HUES48 (cell line): ENCODE results near the gene COPS6.

Source experiments
- H3K27ac ChIP-seq: one replicate; pipeline ENCODE4 v1.7.0; 2013; ENCODE audit warnings: low read depth, low read length, inconsistent platforms
- H3K27me3 ChIP-seq: 2 replicates; pipeline ENCODE4 v1.6.1; 2013; ENCODE audit warnings: mild to moderate bottlenecking, low read length; ENCODE audit not compliant: control insufficient read depth, insufficient read depth
- H3K36me3 ChIP-seq: 2 replicates; pipeline ENCODE4 v1.6.1; 2013; ENCODE audit warnings: low read length; ENCODE audit not compliant: control insufficient read depth, insufficient read depth
- H3K4me1 ChIP-seq: 2 replicates; pipeline ENCODE4 v1.6.1; 2013; ENCODE audit warnings: mild to moderate bottlenecking, low read length; ENCODE audit not compliant: control insufficient read depth, insufficient read depth
- H3K4me3 ChIP-seq: 2 replicates; pipeline ENCODE4 v1.5.1; 2013; ENCODE audit warnings: mild to moderate bottlenecking, low read depth, low read length
- H3K9ac ChIP-seq: 2 replicates; pipeline ENCODE4 v1.6.1; 2013; ENCODE audit warnings: mild to moderate bottlenecking, low read depth, low read length, moderate library complexity
- H3K9me3 ChIP-seq: 2 replicates; pipeline ENCODE4 v1.6.1; 2013; ENCODE audit warnings: low read length; ENCODE audit not compliant: control insufficient read depth, insufficient read depth

Gene COPS6

DNA sequence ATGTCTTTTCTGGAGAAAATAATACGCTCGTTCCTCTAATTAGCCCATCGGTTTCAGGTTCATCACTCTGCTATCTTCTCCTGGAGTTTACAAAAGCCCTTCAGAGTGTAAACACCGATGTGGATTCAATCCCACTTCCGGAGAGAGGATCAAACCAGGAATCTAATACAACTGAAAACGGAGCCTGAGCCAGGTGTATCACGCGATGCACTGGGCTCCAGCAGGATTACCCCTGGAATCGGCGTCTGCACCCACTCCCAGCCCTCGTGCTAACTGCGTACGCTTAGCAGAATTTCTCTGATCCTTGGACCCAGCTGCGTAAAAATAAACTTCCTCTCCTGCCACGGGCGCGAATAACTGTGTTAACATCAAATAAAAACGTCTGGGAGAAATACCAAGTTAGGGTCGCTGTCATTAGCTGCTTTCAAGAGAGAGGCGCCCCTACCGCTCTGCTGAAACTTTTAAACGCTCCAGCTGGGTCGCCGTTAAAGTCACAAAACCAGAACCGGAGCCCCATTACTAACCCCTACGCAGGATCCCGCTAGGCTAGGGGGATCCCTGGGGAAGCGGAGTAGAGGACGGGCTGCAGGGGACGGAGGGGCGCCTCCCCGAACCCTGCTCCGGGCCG is 7.7 kb upstream of the COPS6 start:
- H3K4me1 ChIP-seq: peaks cover 13% of the 10 kb centered on the region
- peak overlapping the region; percentile 88 for H3K4me3 ChIP-seq
- no peaks in the 10 kb centered on the region for H3K27me3 ChIP-seq
- peak overlapping the region; percentile 88 for H3K27ac ChIP-seq
- H3K9me3 ChIP-seq: no peaks in the 10 kb centered on the region; the same call in 1 of the 2 replicates
- peaks cover 40% of the 10 kb centered on the region for H3K36me3 ChIP-seq
- H3K9ac ChIP-seq: peak overlapping the region; percentile 93

DNA sequence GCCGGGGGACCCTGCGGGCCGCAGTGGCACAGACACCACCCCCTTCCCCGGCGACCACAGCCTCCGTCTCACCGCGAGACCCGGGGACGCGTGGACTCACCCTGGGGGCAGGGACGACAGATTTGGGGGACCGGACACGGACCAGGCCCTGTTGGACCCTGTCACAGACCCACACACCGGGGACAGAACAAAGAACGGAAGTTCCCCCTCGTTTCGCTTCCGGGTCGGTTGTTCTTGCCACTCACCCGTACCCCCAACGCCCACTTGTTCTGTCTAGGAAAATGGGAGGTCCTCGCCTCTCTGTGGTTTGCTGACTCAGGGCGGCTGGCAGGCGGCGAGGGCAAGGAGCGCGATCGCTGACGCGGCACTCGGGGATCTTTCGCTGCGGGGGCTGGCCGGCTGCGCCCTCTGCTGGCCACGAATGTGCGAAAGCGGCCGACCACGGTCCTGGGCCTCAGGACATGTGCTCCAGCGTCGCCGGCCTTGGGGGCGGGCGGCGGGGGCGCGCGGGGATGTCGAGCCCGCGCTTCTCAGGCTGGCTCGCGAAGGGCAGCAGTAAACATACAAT is 7.2 kb upstream of the COPS6 start, which contains the start of gene ZNF3:
ZNF3 (minus strand) TSS at position 189 of the 568 bp plus-strand sequence. CDS start 4,366 bp downstream, outside the sequence.
- H3K27me3 ChIP-seq: no peaks in the 10 kb centered on the region
- H3K36me3 ChIP-seq: peaks cover 34% of the 10 kb centered on the region
- H3K4me1 ChIP-seq: peaks cover 13% of the 10 kb centered on the region
- H3K4me3 ChIP-seq: peak within 1 kb of the TSS; percentile 88
- H3K9me3 ChIP-seq: no peaks in the 10 kb centered on the region; the same call in 1 of the 2 replicates
- H3K27ac ChIP-seq: peak within 1 kb of the TSS; percentile 88
- H3K9ac ChIP-seq: peak within 1 kb of the TSS; percentile 93

DNA sequence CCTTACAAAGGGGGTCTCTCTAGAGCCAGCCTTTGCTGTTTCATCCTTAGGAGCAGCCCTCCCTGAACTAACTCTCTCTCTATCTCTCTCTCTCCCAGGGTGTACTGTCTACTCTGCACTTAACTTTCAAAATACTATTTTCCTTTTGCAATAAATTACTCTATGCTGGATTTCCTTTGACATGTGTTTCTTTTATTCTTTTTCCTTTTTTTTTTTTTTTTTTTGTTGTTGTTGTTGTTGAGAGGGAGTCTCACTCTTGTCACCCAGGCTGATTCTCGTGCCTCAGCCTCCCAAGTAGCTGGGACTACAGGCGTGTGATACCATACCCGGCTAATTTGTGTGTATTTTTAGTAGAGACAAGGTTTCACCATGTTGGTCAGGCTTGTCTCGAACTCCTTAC is 5.8 kb upstream of the COPS6 start:
- peak overlapping the region; percentile 88 for H3K4me3 ChIP-seq
- peaks cover 21% of the 10 kb centered on the region for H3K36me3 ChIP-seq
- H3K27me3 ChIP-seq: no peaks in the 10 kb centered on the region
- no peaks in the 10 kb centered on the region for H3K9me3 ChIP-seq
- peaks cover 16% of the 10 kb centered on the region for H3K4me1 ChIP-seq
- peak overlapping the region; percentile 88 for H3K27ac ChIP-seq
- peak overlapping the region; percentile 60; the same call in 1 of the 2 replicates for H3K9ac ChIP-seq

DNA sequence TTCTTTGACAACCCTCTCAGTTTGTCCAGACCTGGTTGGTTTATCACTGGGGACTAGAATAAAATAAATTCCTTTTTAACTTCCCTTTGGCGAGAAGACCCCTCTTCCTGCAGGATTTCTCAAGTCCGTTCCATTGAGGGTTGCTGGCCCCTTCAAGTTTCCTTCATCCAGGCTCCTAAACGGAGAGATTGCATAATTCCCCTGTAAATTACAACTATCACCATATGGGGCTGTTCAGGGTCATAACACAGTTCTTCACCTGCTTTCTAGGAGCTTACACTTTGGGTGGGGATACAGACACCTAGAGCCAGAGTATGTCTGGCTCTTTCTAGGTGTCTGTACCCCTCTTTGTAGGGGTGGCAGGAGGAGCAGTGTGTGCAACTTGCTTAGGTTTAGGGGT is 3.3 kb upstream of the COPS6 start:
- Histone ChIP-seq H3K27ac (no peak overlapping the region), H3K27me3 (no peaks in the 10 kb centered on the region), H3K4me3 (no peak overlapping the region), H3K4me1 (peaks cover 17% of the 10 kb centered on the region), H3K9me3 (no peaks in the 10 kb centered on the region), H3K36me3 (peaks cover 4% of the 10 kb centered on the region), H3K9ac (no peak overlapping the region)

DNA sequence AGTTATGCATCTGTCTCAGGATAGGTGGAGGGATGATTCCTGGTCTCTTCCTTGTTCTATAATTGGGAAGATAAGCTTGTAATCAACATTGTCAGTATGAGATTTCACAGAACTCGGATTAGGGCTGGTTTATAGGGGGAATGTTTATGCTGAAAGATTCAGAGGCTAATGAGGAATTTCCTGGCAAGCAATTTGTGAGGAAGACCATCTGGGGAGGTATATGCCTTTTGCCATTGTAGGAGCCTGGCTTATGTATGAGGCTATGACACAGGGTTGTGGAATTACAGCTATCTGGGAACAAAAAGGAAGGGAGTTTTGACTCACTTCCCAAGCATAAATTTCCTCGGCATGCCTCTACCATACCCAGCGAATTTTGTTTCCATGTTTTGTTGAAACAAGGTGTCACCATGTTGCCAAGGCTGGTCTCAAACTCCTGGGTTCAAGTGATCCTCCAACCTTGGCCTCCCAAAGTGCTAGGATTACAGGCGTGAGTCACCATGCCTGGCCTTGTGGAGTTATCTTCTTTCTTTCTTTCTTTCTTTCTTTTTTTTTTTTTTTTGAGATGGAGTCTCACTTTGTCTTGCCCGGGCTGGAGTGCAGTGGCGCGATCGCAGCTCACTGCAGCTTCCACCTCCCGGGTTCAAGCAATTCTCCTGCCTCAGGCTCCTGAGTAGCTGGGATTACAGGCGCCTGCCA is 1.6 kb upstream of the COPS6 start:
- no peaks in the 10 kb centered on the region for H3K27me3 ChIP-seq
- peak overlapping the region; percentile 91 for H3K27ac ChIP-seq
- peaks cover 21% of the 10 kb centered on the region for H3K36me3 ChIP-seq
- H3K4me1 ChIP-seq: peaks cover 17% of the 10 kb centered on the region
- no peaks in the 10 kb centered on the region for H3K9me3 ChIP-seq
- H3K9ac ChIP-seq: no peak overlapping the region
- no peak overlapping the region for H3K4me3 ChIP-seq

GRCh38 chr7:100088095-100088620 is 611 bp upstream of the COPS6 start:
- Histone ChIP-seq H3K36me3 (peaks cover 30% of the 10 kb centered on the region), H3K9me3 (no peaks in the 10 kb centered on the region), H3K27ac (peak overlapping the region; percentile 91), H3K4me3 (peak overlapping the region; percentile 95), H3K9ac (peak overlapping the region; percentile 61), H3K4me1 (peaks cover 11% of the 10 kb centered on the region), H3K27me3 (no peaks in the 10 kb centered on the region)

DNA sequence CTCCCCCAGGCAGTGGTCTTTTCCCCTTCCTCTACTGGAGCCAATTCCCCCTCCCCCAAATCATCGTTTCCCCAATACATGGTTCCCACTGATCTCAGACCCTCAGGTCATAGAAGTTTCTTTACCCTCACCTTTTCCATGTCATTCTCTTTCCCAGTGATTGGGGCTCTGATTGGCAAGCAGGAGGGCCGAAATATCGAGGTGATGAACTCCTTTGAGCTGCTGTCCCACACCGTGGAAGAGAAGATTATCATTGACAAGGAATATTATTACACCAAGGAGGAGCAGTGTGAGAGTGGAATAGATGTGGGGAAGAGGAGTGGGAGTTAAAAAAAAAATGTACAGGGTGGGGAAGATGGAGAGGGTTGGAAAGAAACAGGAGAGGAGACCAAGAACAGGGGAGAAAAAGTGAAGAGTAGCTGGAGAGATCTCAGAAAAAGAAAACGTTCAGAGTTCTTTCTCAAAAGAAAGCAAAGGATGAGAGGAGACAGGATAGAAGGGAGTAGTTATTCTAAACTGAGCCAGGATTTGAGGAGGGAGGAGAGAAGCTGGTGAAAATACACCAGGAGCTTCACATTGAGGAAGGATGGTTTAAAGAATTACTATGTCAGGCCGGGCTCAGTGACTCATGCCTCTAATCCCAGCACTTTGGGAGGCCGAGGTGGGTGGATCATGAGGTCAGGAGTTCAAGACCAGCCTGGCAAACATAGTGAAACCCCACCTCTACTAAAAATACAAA is 858 bp downstream of the COPS6 start:
- Histone ChIP-seq H3K4me3 (peak overlapping the region; percentile 95), H3K9ac (peak overlapping the region; percentile 91), H3K27ac (peak overlapping the region; percentile 91), H3K27me3 (no peaks in the 10 kb centered on the region), H3K9me3 (no peaks in the 10 kb centered on the region), H3K4me1 (peaks cover 7% of the 10 kb centered on the region; the same call in 1 of the 2 replicates), H3K36me3 (peaks cover 45% of the 10 kb centered on the region)

- peak overlapping the region; percentile 46 for H3K27ac ChIP-seq
- peaks cover 7% of the 10 kb centered on the region; the same call in 1 of the 2 replicates for H3K4me1 ChIP-seq
- no peaks in the 10 kb centered on the region for H3K9me3 ChIP-seq
- H3K4me3 ChIP-seq: no peak overlapping the region
- H3K9ac ChIP-seq: no peak overlapping the region
- peaks cover 56% of the 10 kb centered on the region for H3K36me3 ChIP-seq
- no peaks in the 10 kb centered on the region for H3K27me3 ChIP-seq
These were observed 2.0 kb downstream of the COPS6 start for GRCh38 chr7:100090527-100091410.

DNA sequence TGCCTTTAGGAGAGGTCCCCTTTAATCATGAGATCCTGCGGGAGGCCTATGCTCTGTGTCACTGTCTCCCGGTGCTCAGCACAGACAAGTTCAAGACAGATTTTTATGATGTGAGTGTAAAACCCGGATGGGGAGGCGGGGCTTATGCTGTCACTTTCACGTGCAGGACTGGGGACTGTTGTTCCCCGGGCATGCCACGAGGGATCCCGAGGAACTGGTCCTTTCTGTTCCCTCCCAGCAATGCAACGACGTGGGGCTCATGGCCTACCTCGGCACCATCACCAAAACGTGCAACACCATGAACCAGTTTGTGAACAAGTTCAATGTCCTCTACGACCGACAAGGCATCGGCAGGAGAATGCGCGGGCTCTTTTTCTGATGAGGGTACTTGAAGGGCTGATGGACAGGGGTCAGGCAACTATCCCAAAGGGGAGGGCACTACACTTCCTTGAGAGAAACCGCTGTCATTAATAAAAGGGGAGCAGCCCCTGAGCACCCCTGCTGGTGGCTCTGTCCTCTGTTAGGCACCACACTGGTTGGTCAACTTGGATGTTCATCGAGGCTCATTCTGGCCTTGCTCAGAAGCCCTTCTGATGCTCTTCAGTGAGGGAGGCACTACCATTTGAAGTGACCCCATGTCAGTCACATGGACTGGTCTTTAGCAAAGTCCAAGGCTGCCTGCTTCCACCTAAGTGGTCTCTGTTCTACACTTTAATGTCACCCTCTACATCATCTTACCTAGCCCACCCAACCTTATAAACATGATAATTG is 2.8 kb downstream of the COPS6 start:
- Histone ChIP-seq H3K9me3 (no peaks in the 10 kb centered on the region), H3K27ac (peak overlapping the region; percentile 46), H3K36me3 (peaks cover 64% of the 10 kb centered on the region), H3K27me3 (no peaks in the 10 kb centered on the region), H3K4me3 (no peak overlapping the region), H3K9ac (no peak overlapping the region), H3K4me1 (peaks cover 7% of the 10 kb centered on the region; the same call in 1 of the 2 replicates)
